OCI-LY7 (cell line): Measurements from ENCODE around the gene SEMG1.

Experiments used
- CTCF ChIP-seq: fragments of 200-600 bp; sonication (generic); conservative IDR thresholded peaks from 2 replicates; pipeline ENCODE4 v1.5.1; 2014; ENCODE audit warnings: mild to moderate bottlenecking, antibody characterized with exemption, low read length, moderate library complexity, mixed read lengths
- EZH2phosphoT487 ChIP-seq: fragments of 200-600 bp; sonication (generic); IDR thresholded peaks from 2 replicates; pipeline ENCODE4 v1.6.1; 2018; ENCODE audit warnings: low read depth, borderline replicate concordance, mild to moderate bottlenecking, mixed run types, antibody characterized with exemption, low read length, moderate library complexity, mixed read lengths

DNA sequence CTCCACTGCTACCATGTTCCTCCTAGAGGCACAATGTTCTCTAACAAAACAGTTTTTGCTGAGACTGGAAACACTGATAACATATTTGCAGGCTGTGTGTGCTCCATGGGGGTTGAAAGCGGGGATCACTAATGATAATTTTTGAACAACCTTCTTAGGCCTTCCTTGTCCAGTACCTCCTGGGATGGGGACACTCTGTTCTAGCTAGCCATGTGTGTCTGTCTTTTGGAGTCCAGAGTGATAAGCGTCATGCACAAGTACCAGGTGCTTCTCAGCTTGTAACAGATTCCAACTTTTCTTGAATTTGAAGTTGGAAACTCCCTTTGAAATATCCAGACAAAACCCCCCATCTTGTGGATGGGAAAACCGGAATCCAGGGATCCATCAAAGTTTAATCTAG, 17.0 kb upstream of the SEMG1 start:
- no peak for TF ChIP-seq CTCF
- TF ChIP-seq EZH2phosphoT487 = no peak
